H9 (cell line): ENCODE results near the gene IMP3. TPM values are rescaled to one million over a fixed set of nuclear protein-coding genes. Genes with fewer than 3 reads are reported as not detected.

Experiments
- DNase-seq: peaks from one replicate; pipeline ENCODE4 v3.0.0-alpha.2; 2017
- H2AFZ ChIP-seq: one replicate; pipeline ENCODE4 v1.6.1; 2013; ENCODE audit warnings: mild to moderate bottlenecking, low read length, control low read depth, moderate library complexity
- H2AK5ac ChIP-seq: 2 replicates; pipeline ENCODE4 v1.6.1; 2013; ENCODE audit warnings: low read length, control low read depth, mixed read lengths; ENCODE audit not compliant: insufficient read length
- H2BK120ac ChIP-seq: one replicate; pipeline ENCODE4 v1.6.1; 2013; ENCODE audit warnings: low read depth, mild to moderate bottlenecking, low read length, control low read depth, inconsistent platforms; ENCODE audit not compliant: poor library complexity, severe bottlenecking
- H2BK12ac ChIP-seq: 2 replicates; pipeline ENCODE4 v1.6.1; 2013; ENCODE audit warnings: low read length, control low read depth, mixed read lengths, low read depth; ENCODE audit not compliant: insufficient read length
- H2BK15ac ChIP-seq: 2 replicates; pipeline ENCODE4 v1.6.1; 2013; ENCODE audit warnings: low read depth, low read length, control low read depth
- H2BK20ac ChIP-seq: one replicate; pipeline ENCODE4 v1.6.1; 2013; ENCODE audit warnings: low read depth, mild to moderate bottlenecking, low read length, control low read depth, inconsistent platforms; ENCODE audit not compliant: poor library complexity, severe bottlenecking
- H2BK5ac ChIP-seq: 2 replicates; pipeline ENCODE4 v1.6.1; 2013; ENCODE audit warnings: low read length, control low read depth, mixed read lengths; ENCODE audit not compliant: insufficient read length
- H3K14ac ChIP-seq: 2 replicates; pipeline ENCODE4 v1.6.1; 2013; ENCODE audit warnings: low read length, control low read depth; ENCODE audit not compliant: insufficient read depth
- H3K18ac ChIP-seq: 2 replicates; pipeline ENCODE4 v1.6.1; 2013; ENCODE audit warnings: low read depth, mild to moderate bottlenecking, mixed read lengths, low read length, control low read depth; ENCODE audit not compliant: insufficient read length
- H3K23ac ChIP-seq: 2 replicates; pipeline ENCODE4 v1.6.1; 2013; ENCODE audit warnings: low read length, control low read depth, mixed read lengths, low read depth; ENCODE audit not compliant: insufficient read length
- H3K23me2 ChIP-seq: 2 replicates; pipeline ENCODE4 v1.6.1; 2013; ENCODE audit warnings: low read depth, mild to moderate bottlenecking, mixed read lengths, low read length, control low read depth; ENCODE audit not compliant: insufficient read length, poor library complexity, severe bottlenecking
- H3K27ac ChIP-seq: 2 replicates; pipeline ENCODE4 v1.5.1; 2013; ENCODE audit warnings: low read length, control low read depth, mixed read lengths, low read depth; ENCODE audit not compliant: insufficient read length
- H3K27me3 ChIP-seq: 2 replicates; pipeline ENCODE4 v1.6.1; 2013; ENCODE audit warnings: low read length, control low read depth, inconsistent platforms; ENCODE audit not compliant: insufficient read depth
- H3K4ac ChIP-seq: 2 replicates; pipeline ENCODE4 v1.6.1; 2013; ENCODE audit warnings: low read depth, mild to moderate bottlenecking, control low read depth, inconsistent platforms, low read length, moderate library complexity
- H3K4me1 ChIP-seq: 2 replicates; pipeline ENCODE4 v1.6.1; 2013; ENCODE audit warnings: low read length, control low read depth, inconsistent platforms; ENCODE audit not compliant: insufficient read depth
- H3K4me2 ChIP-seq: 2 replicates; pipeline ENCODE4 v1.6.1; 2013; ENCODE audit warnings: low read length, control low read depth, mixed read lengths; ENCODE audit not compliant: insufficient read length, insufficient read depth
- H3K56ac ChIP-seq: 2 replicates; pipeline ENCODE4 v1.6.1; 2013; ENCODE audit warnings: low read depth, mild to moderate bottlenecking, mixed read lengths, low read length, control low read depth; ENCODE audit not compliant: insufficient read length
- H3K79me1 ChIP-seq: 2 replicates; pipeline ENCODE4 v1.6.1; 2013; ENCODE audit warnings: low read depth, mild to moderate bottlenecking, moderate library complexity, low read length, control low read depth, inconsistent platforms; ENCODE audit not compliant: insufficient read depth, poor library complexity, severe bottlenecking
- H3K79me2 ChIP-seq: 2 replicates; pipeline ENCODE4 v1.6.1; 2013; ENCODE audit warnings: low read length, control low read depth, inconsistent platforms; ENCODE audit not compliant: insufficient read depth
- H3K9ac ChIP-seq: 2 replicates; pipeline ENCODE4 v1.6.1; 2013; ENCODE audit warnings: low read length, control low read depth, mixed read lengths; ENCODE audit not compliant: insufficient read length; ENCODE audit errors: extremely low read depth
- H3K9me3 ChIP-seq: one replicate; pipeline ENCODE4 v1.6.1; 2013; ENCODE audit warnings: low read depth, low read length, inconsistent platforms; ENCODE audit not compliant: control insufficient read depth
- H3T11ph ChIP-seq: one replicate; pipeline ENCODE4 v1.6.1; 2013; ENCODE audit warnings: mild to moderate bottlenecking, low read length, control low read depth, inconsistent platforms
- H4K20me1 ChIP-seq: one replicate; pipeline ENCODE4 v1.6.1; 2013; ENCODE audit not compliant: control insufficient read depth, insufficient read length, insufficient read depth
- H4K5ac ChIP-seq: 2 replicates; pipeline ENCODE4 v1.6.1; 2013; ENCODE audit warnings: low read depth, mild to moderate bottlenecking, mixed read lengths, low read length, control low read depth; ENCODE audit not compliant: insufficient read length
- H4K8ac ChIP-seq: replicated peaks from 2 replicates; pipeline ENCODE4 v1.6.1; 2013; ENCODE audit warnings: low read length, control low read depth, mixed read lengths, low read depth; ENCODE audit not compliant: insufficient read length
- H4K91ac ChIP-seq: 2 replicates; pipeline ENCODE4 v1.6.1; 2013; ENCODE audit warnings: low read depth, mild to moderate bottlenecking, moderate library complexity, mixed read lengths, low read length, control low read depth; ENCODE audit not compliant: insufficient read length
- H3K27ac Mint-ChIP-seq, 3 experiments: 2 replicates in 2 of 3; 3 replicates in 1 of 3; pipeline ENCODE4 v1.8.0; 2020 to 2021; ENCODE audit warnings: mixed read lengths in 3 of 3, mild to moderate bottlenecking in 1 of 3, moderate library complexity in 1 of 3
- H3K27me3 Mint-ChIP-seq: 2 replicates; pipeline ENCODE4 v1.8.0; 2021; ENCODE audit warnings: low read depth, mild to moderate bottlenecking, moderate library complexity, mixed read lengths
- H3K36me3 Mint-ChIP-seq, 3 experiments: 2 replicates in 2 of 3; 3 replicates in 1 of 3; pipeline ENCODE4 v1.8.0; 2020 to 2021; ENCODE audit warnings: low read depth in 3 of 3, mixed read lengths in 3 of 3; ENCODE audit not compliant: insufficient read depth in 1 of 3
- H3K4me1 Mint-ChIP-seq, 2 experiments: 2 replicates each; pipeline ENCODE4 v1.8.0; 2020; ENCODE audit warnings: mixed read lengths in 2 of 2
- H3K4me3 Mint-ChIP-seq, 2 experiments: 2 replicates in 1 of 2; 3 replicates in 1 of 2; pipeline ENCODE4 v1.8.0; 2020 to 2021; ENCODE audit warnings: mild to moderate bottlenecking in 2 of 2, mixed read lengths in 2 of 2, moderate library complexity in 1 of 2
- H3K9me3 Mint-ChIP-seq, 2 experiments: 2 replicates in 1 of 2; 3 replicates in 1 of 2; pipeline ENCODE4 v1.8.0; 2020; ENCODE audit warnings: mild to moderate bottlenecking in 2 of 2, mixed read lengths in 2 of 2, moderate library complexity in 1 of 2
- CTCF ChIP-seq: fragments of 200-600 bp; sonication (generic); conservative IDR thresholded peaks from 3 replicates; pipeline ENCODE4 v1.8.0; 2021; ENCODE audit warnings: antibody characterized with exemption, mild to moderate bottlenecking
- WGBS: extraction: QIAGEN DNeasy Blood & Tissue Kit; methylation state at CpG from one replicate; pipeline ENCODE4 v1.1.7; 2013; ENCODE audit warnings: missing lambda C conversion rate, low lambda C conversion rate, mixed read lengths; ENCODE audit not compliant: insufficient read length; ENCODE audit errors: extremely low coverage; 5-methylcytosine and 5-hydroxymethylcytosine counted together
- total RNA-seq: library from RNA; stranded (reverse); gene quantifications from 2 replicates; pipeline ENCODE4 v1.2.1, GENCODE V29; 2021

IMP3 gene
- total RNA-seq, 1 experiment from 2014 or later, result 97.9 TPM

- no peaks in the 10 kb centered on the region for H4K20me1 ChIP-seq
- Mint-ChIP-seq H3K4me3 (no peak overlapping the region), H3K9me3 (no peaks in the 10 kb centered on the region; a peak in 1 of 5 replicates), H3K27me3 (peaks cover 1% of the 10 kb centered on the region; the same call in 1 of the 2 replicates), H3K27ac (peak overlapping the region in 1 of 3 experiments; percentile 82; a peak in 1 of 7 replicates), H3K4me1 (peaks cover 3% of the 10 kb centered on the region in 2 experiments), H3K36me3 (peaks cover 0 to 2% (median 0%) of the 10 kb centered on the region in 3 experiments; a peak in 2 of 7 replicates)
- H4K8ac ChIP-seq, result no peak overlapping the region
- H3T11ph ChIP-seq, result no peak overlapping the region
- no peak overlapping the region for H4K5ac ChIP-seq
- no peak overlapping the region for H3K56ac ChIP-seq
- no peak for TF ChIP-seq CTCF
- no peaks in the 10 kb centered on the region for H3K9me3 ChIP-seq
- H3K4me2 ChIP-seq, result no peak overlapping the region
- DNase-seq, result no peak
- H3K79me2 ChIP-seq, result no peaks in the 10 kb centered on the region
- no peak overlapping the region for H3K23ac ChIP-seq
- no peak overlapping the region for H2BK20ac ChIP-seq
- no peaks in the 10 kb centered on the region for H3K4me1 ChIP-seq
- H2AFZ ChIP-seq, result no peak overlapping the region
- no peak overlapping the region for H3K18ac ChIP-seq
- no CpG with 5 or more reads among the region's 15 CpGs for WGBS
- H3K14ac ChIP-seq, result no peak overlapping the region; the same call in 1 of the 2 replicates
- H2AK5ac ChIP-seq, result no peak overlapping the region
- H2BK5ac ChIP-seq, result no peak overlapping the region
- no peaks in the 10 kb centered on the region for H3K27me3 ChIP-seq
- H2BK15ac ChIP-seq, result no peak overlapping the region
- no peak overlapping the region for H4K91ac ChIP-seq
- no peaks in the 10 kb centered on the region for H3K79me1 ChIP-seq
- no peak overlapping the region for H2BK12ac ChIP-seq
- no peak overlapping the region for H3K4ac ChIP-seq
- H2BK120ac ChIP-seq, result no peak overlapping the region
- H3K9ac ChIP-seq, result no peak overlapping the region
- H3K27ac ChIP-seq, result no peak overlapping the region
- H3K23me2 ChIP-seq, result no peaks in the 10 kb centered on the region
Measured at GRCh38 chr15:75666823-75667501, 26.9 kb upstream of the IMP3 start.
